GM18858 (cell line): ENCODE measurements around the gene ABI3BP.

Source experiments
- ATAC-seq: cut with Tn5 transposase; IDR thresholded peaks from one replicate; pipeline ENCODE4 v1.9.1; 2021; ENCODE audit not compliant: unreplicated experiment

Gene ABI3BP

DNA sequence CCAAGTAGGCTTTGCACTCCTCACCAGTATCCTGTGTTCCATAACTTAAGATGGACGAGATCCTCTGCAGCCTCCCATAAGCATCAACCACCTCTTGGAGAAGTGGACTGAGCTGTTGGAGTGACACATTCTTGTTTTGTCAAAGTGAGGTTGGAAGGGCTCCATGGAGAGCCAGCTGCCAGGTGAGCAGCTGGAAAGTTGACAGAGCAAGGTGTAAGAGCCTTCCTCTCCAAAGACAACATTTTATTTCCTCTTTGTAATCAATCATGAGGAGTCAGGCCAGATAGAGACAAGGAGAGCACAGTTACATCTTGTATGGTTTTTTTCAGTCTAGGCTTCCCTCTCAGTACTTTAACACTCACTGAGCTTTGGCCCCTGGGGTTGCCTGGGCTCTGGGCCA lies 5.1 kb downstream of the ABI3BP start:
- no peak for ATAC-seq

DNA sequence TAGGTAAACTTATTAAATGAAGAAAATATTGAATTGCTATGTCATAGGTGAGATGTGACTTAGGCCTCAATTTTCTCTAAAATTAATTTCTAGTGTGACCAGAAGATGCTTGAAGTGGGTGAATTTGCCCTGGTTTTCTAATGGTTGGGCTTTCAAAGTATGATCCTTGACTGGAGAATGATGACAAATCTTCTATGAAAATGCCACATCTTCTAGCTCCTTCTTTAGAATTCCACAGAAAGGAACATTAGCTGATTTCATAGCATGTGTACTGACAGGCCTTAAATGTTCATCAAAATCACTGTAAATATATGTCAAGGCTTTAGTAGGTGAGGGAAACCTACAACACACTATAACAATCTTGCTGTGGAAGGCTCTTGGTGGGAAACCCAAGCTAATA lies 8.9 kb downstream of the ABI3BP start:
- ATAC-seq: no peak

DNA sequence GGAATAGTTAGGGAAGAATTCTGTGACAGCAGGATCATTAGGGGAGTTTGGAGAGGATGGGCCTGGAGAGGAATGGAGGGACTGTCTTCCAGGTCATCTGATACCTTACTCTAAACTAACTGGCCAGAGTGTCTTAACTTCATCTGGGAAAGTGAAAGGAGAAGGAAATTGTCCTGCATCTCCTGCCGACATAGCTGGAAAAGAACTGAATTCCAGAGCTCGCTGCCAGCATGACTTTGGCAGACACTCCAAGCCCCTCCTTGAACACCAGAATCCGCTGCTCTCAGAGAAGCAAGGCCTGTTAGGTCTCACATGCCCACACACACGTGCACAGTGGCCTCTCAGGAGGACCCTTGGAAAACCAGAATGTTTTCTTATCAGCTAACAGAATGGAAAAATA lies 10.5 kb downstream of the ABI3BP start:
- ATAC-seq: no peak

DNA sequence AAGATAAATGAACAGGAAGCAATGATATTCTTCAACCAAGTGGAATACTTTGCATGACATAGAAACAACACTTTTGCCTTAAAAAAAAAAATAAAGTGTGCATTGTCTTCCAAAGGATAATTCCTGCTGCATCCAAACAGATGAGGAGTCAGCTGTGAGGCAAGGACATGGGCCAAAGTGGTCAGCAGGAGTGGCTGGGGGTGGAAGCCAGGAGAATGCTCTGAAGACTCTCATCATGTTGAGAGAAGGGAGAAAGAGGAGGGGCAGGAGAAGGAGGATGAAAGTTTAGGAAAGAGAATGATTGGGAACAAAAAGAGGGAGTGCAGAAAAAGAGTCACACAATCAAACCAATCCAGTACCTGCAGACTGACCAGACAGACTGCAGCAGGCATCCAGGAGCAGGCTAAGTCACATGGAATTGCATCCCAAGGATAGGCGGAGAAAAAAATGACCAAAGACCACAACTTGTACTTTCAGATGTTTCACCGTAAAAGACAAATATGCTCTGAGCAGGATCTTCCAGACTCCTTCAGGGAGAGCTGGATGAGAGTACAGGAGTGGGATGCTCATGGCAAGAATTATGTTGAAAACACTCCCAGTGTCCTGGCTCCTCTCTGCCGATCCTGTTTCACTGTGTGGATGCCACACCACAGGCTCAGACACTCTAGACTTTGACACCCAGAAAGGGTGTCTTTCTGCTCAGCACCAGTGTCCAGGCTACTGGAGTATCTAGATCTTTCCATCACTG lies 11.9 kb downstream of the ABI3BP start:
- no peak for ATAC-seq

DNA sequence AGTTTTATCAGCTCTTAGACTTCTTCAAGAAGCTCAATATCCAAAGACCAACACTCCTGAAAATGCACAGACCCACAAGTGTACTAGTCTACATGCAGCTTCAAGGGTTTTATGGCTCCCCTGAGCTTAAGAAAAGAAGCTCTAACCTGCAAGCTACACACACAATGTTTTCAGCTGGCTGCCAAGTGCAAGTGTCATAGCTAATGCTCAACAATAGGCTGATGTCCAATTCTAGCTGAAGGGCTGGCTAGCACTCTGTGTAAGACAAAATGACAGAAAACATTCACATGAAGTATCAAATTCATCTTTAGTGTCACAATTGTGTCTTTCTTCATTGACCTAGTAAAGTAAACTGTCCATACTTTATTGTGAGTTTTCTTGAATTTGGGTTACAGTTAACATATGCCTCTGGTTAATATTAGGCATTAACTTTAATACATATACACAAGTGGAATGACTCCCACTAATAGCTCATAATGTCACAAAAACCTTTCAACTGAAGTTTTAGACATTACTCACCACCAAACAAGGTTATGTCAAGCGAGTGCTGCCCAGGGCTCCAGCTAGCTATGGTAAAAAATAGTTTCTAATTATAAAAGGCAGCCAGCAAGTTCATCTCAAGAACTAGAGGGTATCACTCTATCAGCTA lies 15.1 kb downstream of the ABI3BP start:
- ATAC-seq: no peak

DNA sequence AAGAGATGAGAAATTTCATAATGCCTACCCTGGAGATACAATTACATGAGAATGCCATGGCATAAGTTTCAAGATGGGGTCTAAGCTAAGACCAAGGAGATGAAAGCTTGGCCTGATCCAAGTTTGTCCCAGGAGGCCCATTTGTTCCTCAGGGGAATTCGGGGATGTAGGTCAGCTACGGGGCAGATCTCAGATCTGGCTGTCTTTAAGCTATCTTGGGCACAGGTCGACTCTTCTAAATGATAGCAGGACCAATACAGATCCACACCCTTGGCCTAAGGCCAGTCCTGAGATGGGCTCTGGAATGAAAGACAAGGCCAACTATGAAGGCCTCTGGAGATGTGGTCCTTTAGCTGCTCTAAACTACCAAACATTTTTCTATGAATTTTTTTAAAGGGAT lies 16.6 kb downstream of the ABI3BP start:
- no peak for ATAC-seq

DNA sequence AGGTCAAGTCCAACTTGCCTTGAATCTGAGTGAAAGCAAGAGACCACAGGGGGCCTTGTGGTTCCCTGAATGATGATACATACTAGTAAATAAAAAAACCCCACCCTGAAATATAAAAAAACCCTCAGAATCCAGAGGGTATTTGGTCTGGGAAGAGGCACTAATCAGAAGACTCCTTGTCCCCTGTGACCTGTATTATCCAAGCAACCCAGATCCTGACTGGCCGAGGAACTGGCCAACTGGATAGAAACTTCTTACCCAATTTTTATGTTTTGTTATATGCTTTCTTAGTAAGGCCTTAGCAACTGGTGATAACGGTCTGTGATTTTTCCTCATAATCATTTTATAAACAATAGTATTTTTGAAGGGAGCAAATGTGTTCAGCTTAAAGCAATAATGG lies 17.5 kb downstream of the ABI3BP start:
- no peak for ATAC-seq

DNA sequence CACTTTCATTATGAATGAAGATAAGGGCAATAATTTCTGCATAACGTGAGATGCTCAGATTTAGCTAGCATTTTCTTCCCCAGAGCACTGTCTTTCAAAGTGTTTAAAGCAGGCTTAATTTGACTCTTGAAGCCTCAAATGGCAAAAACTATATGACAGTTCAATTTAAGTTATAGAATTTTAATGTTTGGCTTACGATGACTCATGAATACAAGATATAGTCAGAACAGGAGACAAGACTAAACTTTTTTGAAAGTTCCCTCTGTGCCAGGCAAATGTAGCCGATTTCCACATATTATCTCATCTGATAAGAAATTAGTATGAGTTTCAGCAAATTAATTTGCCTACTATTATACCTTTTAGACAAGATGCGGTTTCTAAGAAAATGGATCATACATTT lies 19.6 kb downstream of the ABI3BP start:
- no peak for ATAC-seq

DNA sequence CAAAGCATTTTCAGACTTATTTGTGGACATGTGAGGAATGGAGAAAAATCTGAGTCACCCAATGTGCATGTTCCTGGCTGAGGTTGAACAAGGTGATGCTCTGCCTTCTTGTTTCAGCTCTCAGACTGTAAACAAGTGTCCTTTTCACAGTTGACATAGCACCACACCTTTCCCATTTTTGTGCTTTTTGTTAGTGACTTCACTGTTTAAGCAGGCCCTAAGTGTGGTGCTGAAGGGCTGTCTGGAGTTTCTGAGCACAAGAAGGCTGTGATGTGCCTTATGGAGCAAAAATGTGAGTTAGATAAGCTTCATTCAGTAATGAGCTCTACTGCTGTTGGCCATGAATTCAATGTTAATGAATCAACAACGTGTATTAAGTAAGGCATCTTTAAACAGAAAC lies 20.4 kb downstream of the ABI3BP start:
- ATAC-seq: no peak

DNA sequence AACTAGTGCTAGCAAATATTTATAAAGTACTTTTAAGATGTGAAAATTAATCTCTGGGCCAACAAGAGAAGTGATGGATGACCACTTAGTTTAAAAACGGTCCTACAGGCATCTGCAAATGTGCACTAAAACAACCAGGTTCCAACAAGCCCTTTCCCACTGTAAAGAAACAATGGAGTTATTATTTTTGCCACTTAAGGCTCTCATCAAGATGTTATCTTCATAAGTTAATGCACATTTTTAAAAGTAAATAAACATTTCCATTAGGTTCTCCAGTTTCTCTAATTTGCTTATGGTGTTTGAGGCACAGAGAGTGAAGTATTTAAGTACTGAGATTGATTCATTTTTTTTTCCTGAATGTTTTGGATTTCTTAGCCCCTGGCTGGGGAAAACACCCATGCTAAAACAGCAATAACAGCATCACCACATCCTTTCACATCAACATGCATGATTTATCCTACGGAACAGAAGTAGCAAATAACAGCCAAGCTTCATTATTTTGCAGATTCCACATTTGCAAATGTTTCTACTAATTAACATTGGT lies 20.8 kb downstream of the ABI3BP start:
- ATAC-seq: no peak

DNA sequence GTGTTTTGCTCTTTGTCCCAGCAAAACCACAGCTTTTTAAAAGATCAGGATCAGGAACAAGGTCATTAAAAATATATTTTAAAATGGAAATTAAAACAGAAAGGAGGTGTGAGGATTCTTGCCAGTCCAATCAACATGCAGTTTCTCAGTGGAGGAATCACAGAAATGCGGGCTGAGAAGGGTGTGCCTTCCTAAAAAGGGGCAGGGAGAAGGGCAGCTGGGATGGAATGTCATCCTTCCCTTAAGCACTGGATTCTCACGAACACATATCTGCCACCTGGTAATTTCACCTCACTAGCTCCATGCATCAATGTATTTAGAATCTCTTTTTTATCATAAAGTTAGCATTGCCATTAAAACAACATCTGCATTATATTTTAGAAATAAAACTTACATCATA lies 21.4 kb downstream of the ABI3BP start:
- no peak for ATAC-seq

DNA sequence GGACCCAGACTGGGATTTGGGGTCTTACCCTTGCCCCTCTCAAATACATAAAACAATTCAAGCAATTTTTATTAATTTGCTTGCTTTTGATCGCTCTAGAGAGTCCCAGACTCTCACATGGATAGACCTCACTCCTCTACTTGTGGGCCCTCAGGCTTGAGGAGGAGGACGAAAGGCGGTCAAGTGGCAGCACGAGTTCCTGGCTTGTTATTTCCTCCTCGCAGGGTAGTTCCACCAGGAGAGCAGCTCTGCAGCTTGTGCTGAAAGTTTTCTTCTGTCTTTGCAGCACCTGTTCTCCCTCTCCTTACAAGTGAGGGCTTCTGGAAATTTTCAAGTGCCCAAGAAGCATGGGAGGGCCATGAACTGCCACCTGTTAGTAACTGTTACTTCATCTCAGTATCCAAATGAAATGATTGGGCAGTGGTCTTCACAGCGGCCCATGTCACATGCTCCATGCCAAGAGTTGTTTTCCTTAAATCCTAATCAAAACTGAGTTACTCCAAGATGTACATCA lies 22.7 kb downstream of the ABI3BP start:
- no peak for ATAC-seq

DNA sequence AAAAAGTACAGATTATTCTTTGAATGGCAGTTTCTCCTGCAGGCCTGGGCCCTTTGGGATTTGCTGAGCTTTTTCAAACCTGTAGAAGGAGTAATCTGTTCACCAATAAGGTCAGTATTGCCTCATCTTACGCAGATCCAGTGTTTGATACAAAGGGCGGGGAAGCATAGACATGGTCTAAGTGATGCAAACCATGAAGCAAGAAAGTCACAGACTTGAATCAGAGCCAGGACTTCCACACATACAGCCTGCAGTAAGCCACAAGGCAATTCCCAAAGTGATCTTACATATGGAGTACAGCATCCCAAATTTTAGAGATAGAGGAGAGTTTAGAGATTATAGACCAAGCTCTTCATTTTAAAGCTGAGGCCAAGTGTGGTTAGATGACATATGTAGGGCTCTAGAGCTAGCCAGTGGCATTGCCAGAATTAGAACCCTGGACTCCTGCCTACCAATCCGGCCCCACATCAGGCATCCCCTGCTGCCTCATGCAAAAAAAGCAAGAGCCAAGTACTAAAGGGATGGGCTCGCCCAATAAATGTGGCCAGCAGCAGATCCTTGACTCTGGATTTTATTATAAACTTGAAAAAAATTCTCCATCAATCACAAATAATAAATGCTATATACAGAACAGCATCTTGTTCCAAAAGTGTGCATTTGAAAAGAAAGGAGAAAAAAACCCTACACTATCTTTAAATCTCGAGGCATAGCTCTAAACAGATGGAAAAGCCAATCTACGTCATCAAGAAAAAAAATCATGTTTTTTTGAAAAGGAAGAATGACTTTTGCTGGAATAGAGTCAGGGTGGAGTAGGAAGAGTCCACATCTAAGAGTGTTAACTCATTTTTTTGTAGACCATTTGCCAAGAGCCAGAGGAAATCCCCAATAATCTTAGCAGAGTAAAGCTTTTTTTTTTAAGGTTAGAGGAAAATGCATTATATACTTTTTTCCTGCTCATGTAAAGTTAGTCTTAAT lies 24.0 kb downstream of the ABI3BP start:
- no peak for ATAC-seq

DNA sequence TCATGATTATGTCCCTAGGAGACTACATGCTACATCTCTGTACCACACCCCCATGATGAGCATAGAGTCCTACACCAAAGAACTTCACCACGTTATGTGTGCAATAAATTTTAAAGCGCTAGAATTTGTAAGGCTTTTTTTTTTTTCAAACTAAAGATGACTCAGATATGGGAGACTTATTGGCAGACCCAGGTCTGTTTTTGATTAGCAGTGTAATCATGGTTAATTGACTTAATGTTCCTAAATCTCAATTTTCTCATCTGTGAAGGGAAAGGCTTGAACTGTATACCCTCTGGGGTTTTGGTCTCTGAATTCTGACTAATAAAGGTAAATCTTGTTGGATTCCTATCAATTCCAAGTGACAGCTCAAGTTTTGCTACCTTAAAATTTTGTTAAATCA lies 26.4 kb downstream of the ABI3BP start:
- ATAC-seq: no peak

DNA sequence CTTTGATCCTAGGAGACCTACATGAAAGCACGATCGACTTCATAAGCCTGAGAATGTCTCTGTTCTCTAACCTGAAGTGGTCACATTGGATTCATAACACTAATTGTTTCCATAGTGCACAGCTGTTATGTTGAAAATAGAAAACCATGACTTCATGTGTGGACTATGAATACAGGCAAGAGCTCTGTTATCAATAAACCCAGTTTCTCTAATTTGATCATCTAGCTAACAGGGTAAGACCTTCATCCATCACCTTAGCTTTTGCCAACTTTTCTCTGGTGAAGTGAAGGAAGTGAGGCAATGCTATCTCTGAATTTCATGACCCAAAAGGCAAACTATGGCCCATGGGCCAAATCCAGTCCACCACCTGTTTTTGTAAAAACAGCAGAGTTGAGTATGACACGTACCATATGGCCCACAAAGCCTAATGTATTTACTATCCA lies 27.2 kb downstream of the ABI3BP start:
- no peak for ATAC-seq

DNA sequence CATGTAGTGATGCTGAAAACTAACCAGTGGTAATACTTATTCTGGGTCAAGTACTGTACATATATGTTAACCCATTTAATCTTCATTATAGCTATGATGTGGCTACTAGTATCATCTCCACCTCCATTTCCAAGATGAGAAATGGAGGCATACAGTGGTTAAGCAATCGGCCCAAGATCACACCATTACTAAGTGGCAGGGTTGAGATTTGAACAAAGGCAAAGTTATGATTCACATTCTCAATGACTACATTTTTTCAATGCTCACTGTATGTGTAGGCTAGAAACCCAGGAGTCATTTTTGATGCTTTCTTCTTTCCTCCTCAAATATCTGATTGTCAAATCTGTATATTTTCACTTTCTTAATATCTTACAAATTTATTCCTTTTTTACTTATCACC lies 30.2 kb downstream of the ABI3BP start:
- ATAC-seq: no peak

DNA sequence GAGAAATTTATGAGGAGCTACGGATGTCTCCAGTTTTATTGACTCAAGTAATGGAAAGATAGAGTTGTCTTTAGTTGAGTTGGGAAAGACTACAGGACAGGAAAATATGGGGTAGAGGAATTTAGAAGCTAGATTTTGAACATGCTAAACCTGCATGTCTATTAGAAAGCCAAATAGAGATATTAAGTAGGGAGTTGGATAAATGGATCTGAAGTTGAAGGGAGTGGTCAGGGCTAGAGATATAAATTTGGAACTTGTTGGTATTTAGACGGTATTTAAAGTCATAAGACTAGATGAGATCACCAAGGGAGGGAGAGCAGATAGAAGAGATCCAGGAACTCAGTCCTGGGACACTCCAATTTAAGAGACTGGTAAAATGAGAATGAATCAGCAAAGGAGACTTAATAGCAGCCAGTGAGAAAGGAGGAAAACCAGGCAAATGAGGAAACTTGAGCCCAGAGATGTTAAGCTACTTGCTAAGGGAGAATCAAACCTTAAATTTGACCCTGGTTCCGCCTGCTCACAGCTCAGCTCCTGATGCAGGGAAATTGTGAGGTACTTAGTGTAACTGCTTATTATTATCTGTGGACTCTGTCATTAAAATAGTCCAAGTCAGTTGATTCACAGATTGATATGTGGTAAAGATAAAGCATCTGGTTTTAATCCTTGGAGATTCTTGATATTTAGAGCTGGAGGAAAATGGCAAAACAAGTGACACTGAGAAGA lies 35.8 kb downstream of the ABI3BP start:
- no peak for ATAC-seq

DNA sequence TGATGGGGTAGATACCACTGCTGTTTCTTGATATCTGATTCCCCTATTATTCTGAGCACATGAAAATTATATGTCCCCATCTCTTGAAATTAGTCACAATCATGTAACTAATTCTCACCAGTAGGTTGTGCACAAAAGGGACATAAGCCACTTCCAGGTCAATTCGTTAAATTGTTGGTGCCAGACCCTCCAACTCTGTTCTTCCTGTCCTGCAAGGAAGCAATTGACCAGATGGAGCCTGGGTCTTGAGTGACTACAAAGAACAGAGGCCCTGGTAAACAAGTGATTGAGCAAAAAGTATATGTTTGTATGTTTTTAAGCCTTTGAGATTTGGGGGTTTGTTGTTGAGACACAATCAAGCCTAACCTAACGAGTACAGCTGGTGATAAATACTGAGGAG lies 36.9 kb downstream of the ABI3BP start:
- no peak for ATAC-seq

DNA sequence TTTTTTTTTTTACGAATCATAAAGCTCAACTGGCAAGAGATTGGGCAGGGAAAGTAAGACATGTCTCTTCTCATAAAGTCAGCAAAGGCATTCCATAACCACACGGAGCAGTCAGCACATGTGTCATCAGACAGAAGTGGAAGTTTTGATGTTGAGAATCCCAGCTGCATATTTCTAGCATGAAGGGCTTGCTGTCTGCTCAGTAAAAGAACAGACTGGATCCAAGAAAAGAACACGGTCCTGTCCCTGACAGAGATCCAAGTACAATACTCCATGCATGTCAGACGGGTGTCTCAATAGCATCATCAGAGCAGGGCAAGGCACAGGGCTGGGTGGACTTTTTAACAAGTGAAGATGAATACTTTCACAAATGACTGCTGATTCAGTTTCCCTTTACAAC lies 38.2 kb downstream of the ABI3BP start:
- no peak for ATAC-seq

DNA sequence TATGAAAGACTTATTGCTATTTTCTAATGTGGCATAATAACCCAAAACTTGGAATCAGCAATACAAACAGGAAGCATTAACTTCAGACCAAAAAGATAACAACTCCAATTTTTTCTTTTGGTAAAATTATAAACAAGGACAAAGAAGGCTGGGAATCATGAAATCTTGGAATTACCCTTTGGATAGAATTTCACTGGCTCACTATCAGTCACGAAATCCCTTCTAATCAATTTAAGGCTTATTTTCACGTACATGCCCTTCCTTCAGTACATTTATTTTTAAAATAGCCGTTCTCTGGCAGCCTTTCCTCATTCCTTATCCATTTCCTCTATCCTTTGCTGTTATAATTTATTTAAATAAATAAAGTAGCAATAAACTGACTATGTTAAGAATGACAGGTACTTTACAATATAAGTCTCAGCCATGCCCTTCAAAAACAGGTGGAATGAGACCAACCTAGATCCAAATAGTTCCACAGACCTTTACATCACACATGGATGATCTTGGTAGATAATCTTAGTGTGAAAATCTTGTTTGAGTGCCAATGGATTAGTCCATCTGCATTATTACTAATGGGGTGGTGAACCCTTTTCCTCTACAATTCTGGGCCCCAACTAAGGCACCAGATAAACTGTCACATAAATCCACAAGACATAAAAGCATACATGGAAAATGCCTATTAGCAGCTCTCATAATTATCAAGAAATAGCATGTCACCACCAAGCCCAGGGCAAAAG lies 38.9 kb downstream of the ABI3BP start:
- ATAC-seq: no peak
